CD4-positive, alpha-beta T cell treated with Interleukin-6 for 4 hours (primary cell): ENCODE data around the gene FHIT.
"Not testable (repeated sequence)": the region's sequence is repeated elsewhere in the genome, so short reads cannot be mapped to it uniquely, and the experiment has no call there.

Experiments
- DNase-seq: peaks from one replicate; pipeline ENCODE4 v3.0.0-alpha.2; 2020; ENCODE audit warnings: mixed read lengths

The FHIT gene

GRCh38 chr3:60594025-60594424 lies 657.2 kb downstream of the FHIT start:
- no peak for DNase-seq

GRCh38 chr3:60591267-60591666 lies 660.0 kb downstream of the FHIT start:
- DNase-seq = no peak

DNA sequence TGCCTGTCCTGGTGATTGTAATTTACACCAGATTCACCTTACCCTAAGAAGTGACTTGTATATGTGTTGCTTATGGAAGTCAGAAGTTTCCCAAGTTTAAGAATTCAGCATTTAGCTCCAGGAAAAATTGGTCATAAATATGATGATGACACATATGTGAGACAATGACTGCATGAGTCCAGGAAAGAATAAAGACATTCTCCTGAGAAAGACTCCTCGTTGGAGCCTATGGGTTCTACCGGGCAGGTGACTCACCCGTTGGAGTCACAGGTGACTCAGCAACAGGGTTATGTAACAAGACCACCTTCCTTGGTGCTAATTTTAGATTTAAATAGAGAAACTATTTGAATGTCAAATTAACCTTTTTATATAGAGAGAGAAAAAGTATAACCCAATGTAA lies 662.4 kb downstream of the FHIT start:
- DNase-seq = no peak

GRCh38 chr3:60585918-60586317 lies 665.3 kb downstream of the FHIT start:
- DNase-seq = no peak

- no peak for DNase-seq
Measured at GRCh38 chr3:60584250-60584649, 667.0 kb downstream of the FHIT start.

- DNase-seq = no peak
Measured at GRCh38 chr3:60582288-60582687, 669.0 kb downstream of the FHIT start.

DNA sequence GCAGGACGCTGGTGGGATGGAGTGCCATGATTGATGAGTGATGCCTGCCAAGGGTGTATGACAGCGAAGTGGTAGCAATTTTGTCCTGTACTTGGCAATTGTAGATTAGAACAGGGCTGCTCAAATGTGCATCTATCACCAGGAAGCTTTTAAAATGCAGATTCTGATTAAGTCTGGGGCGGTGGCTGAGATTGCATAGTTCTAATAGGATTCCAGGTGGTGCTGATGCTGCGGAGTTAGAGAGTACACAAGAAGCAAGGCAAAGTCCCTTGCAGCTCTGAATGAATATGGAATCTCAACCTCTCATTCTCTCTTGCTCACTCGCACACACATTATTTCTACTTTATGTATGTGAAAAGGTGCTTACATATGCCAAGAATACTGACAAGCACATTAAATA lies 670.4 kb downstream of the FHIT start:
- DNase-seq = no peak

DNA sequence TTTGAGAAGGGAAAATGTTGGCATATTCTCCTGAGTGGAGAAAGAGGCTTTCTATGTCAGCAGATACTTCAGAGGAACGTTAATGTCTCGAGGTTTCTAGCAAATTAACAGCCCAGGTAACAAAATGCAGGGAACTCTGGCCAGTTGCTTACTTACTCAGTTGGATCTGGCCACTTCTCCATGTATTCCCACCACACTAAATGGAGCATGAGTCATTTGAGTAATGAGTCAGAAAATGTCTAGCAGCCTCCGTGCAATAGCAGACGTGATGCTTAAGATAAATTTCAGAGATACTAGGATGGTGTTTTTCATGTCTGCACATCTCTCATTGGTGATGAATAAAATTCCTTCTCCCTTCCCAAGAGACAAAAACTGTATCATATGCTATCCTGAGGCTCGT lies 671.5 kb downstream of the FHIT start:
- no peak for DNase-seq

- no peak for DNase-seq
Measured at GRCh38 chr3:60578936-60579335, 672.3 kb downstream of the FHIT start.

DNA sequence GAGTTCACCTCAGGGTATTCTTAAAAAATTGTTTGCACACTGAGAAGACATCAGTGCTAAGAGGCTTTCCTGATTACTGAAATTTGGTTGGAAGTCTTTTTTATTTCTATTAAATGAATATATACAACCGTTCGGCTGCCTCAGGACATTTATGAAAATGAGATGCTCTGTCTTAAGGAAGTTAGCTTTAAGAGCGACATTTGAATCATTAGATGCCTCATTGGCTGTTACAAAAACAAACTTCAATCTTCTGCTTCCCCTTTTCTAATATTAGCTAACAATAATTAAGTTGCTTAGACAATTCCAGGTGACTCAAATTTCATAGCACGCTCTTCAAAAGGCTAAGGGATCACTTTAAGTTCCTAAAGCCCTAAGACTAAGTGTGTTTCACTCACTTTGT lies 673.7 kb downstream of the FHIT start:
- DNase-seq = no peak

DNA sequence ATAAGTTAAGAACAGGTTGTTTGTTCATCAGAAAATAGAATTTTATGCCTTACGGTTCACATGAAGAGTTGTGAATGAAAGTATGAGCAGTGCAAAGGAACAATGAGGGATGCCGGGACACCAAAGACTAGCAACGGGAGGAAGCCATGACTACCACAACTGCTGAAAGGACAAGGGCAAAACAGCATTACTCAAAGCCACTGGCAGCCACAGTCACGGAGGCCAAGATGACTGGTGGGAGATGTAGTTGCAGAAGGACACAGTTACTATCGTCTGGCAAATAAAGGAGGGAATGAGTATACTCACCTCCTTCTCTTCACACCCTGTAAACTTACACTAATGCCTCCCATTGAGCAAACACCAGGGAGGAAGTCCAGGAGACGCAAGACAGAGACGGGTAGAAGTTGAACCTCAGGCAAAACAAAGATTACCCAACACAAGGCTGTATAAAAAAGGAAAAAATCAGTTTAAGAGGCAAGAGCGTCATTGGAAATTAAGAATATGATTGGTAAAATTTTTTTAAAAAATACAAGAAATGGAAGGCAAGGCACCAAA lies 675.5 kb downstream of the FHIT start:
- DNase-seq = no peak

GRCh38 chr3:60574046-60574769 lies 677.0 kb downstream of the FHIT start:
- DNase-seq = no peak

DNA sequence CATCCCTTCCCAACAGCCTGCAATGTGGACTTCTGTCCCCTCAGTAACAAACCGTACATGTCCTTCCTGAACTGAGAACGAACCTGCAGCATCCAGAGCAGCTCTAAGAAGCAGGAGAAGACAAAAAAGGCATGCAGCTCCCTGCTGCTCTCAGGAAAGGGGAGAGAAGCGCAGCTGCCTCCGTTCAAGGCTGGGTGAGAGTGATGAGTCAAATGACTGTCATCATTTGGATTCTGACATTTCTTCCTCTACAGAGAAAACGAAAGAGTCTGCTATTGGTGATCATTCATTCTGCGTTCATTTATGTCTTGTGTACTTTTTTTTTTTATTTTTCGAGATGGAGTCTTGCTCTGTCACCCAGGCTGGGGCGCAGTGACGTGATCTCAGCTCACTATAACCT lies 677.8 kb downstream of the FHIT start:
- DNase-seq = no peak

- DNase-seq = no peak
Measured at GRCh38 chr3:60571511-60571910, 679.7 kb downstream of the FHIT start.

DNA sequence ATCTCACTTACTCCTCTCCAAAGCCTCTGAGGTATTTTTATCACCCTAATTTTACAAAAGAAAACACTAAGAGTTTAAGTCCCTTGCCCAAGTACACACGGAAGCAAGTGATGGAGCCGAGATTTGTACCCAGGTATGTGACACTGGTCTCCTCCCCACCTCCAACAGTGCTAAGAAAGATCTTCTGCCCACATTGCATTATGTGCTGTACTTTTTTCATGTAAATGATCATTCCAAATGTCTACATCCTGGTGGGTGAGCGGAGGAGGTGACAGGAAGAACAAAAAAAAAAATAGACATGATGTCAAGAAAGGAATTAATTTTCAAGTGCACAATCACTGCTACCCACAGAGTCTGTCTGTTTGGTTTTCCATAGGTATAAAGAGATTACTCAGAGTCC lies 694.1 kb downstream of the FHIT start:
- no peak for DNase-seq

DNA sequence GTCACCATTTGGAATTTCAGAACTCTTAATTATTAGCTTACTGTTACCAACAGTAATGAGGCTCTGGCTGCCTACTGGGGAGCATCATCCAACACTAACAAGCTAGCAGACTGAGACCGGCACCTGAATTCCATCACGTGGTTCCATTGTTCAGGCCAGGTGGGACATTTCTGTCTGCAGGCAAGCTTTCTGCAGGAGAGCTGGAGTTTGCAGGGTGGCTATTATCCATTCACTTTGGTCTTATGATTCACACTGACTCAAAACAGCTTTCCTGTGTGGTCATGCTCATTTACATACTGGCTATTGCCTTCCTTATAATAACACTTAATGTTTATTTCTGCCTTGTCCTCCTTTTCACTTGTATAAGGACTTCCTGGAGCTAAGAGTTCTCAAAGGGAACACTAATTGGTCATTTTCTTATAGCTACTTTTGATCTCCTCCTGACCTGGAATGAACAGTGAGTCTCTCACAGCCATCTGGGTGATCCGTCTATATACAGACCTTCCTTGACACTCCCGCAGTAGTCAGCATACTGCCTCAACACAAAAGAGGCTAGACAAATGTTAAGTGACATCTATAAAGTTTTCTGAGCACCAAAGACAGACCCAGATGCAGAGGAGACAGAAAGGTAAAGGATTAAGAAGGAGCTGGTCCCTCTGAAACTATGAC lies 695.4 kb downstream of the FHIT start:
- no peak for DNase-seq

- no peak for DNase-seq
Measured at GRCh38 chr3:60553144-60553543, 698.1 kb downstream of the FHIT start.

DNA sequence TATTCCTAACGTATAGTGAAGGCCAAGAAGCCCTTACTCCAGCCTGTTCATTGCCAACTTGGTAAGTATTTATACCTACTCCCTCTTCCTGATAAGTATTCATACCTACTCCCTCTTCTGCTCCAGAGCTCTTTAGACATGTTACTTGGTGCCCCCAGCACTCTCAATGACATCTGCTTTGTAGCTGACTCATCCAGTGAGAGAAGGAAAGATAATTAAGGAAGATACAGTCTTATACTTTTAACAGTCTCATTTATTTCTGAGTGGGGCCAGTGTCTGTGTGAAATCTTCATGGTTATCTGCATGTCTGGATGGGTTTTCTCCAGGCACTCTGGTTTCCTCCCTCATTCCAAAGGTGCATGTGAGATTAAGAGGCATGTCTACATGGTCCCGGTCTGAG lies 698.7 kb downstream of the FHIT start:
- DNase-seq = no peak

DNA sequence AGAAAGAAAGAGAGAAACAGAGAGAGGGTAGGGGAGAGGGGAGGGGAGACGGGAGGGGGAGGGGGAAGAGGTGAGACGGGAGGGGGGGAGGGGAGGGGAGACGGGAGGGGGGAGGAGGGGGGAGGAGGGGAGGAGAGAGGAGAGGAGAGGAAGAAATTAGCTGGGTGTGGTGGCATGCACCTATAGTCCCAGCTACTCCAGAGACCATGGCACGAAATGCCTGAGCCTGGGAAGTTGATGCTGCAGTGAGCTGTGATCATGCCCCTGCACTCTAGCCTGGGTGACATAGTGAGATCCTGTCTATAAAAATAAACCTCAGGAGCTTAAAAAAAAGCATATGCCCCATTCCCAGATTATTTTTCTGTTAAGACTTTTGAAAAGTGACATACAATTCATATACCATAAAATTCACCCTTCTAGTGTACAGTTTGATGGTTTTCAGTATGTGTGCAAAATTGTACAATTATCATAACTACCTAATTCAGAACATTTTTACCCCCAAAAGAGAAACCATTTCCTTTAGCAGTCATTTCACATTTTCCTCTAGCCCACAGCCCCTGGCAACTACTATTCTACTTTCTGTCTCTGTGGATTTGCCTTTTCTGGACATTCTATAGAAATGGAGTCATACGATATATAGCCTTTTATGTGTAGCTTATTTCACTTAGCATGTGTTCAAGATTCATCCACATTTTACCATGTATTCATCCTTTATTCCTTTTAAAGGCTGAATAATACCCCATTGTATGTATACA lies 699.6 kb downstream of the FHIT start:
- no peak for DNase-seq

- no peak for DNase-seq
Measured at GRCh38 chr3:60549863-60550262, 701.4 kb downstream of the FHIT start.

GRCh38 chr3:60542995-60543394 lies 708.3 kb downstream of the FHIT start:
- DNase-seq = no peak

- not testable (repeated sequence) for DNase-seq
Measured at GRCh38 chr3:60539394-60539793, 711.9 kb downstream of the FHIT start.

DNA sequence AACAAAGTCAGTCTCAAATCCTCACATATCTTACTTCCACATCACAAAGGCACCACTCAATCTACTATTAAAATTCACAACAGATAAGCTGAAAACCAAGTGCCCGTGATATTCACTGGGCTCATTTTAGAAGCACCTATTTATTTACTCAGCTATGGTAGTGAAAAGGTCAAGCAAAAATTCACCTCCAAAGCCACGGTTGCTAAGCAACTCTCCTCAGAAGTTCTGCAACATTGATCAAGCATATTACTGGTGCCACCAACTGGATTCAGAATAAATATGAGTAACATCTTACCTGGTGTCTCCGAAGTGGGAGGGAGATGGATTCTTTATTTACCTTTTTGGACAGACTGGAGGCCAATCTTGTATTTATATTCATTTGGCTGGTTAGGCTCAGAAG lies 714.8 kb downstream of the FHIT start:
- DNase-seq = no peak

- no peak for DNase-seq
Measured at GRCh38 chr3:60531759-60532158, 719.5 kb downstream of the FHIT start.
